Pulmonary artery endothelial cell (primary cell): ENCODE data around the gene FNIP1. TPM values are rescaled to one million over a fixed set of nuclear protein-coding genes. Genes with fewer than 3 reads are reported as not detected.
"Not testable (repeated sequence)": the region's sequence is repeated elsewhere in the genome, so short reads cannot be mapped to it uniquely, and the experiment has no call there.

Experiments
- DNase-seq: peaks from one replicate; pipeline ENCODE4 v3.0.0-alpha.2; 2011; ENCODE audit warnings: low read depth, low spot score
- total RNA-seq: library from RNA; depleted of rRNA; stranded (reverse); fragments of >200 nt; gene quantifications from 2 replicates; pipeline ENCODE4 v1.2.3, GENCODE V29; 2014

FNIP1 gene
- total RNA-seq, 1 donor from 2014 or later: 27.0 TPM

GRCh38 chr5:131639148-131639547, 157.7 kb downstream of the FNIP1 start:
- DNase-seq: no peak

- DNase-seq: no peak
Measured at GRCh38 chr5:131637694-131638093, 159.1 kb downstream of the FNIP1 start.

DNA sequence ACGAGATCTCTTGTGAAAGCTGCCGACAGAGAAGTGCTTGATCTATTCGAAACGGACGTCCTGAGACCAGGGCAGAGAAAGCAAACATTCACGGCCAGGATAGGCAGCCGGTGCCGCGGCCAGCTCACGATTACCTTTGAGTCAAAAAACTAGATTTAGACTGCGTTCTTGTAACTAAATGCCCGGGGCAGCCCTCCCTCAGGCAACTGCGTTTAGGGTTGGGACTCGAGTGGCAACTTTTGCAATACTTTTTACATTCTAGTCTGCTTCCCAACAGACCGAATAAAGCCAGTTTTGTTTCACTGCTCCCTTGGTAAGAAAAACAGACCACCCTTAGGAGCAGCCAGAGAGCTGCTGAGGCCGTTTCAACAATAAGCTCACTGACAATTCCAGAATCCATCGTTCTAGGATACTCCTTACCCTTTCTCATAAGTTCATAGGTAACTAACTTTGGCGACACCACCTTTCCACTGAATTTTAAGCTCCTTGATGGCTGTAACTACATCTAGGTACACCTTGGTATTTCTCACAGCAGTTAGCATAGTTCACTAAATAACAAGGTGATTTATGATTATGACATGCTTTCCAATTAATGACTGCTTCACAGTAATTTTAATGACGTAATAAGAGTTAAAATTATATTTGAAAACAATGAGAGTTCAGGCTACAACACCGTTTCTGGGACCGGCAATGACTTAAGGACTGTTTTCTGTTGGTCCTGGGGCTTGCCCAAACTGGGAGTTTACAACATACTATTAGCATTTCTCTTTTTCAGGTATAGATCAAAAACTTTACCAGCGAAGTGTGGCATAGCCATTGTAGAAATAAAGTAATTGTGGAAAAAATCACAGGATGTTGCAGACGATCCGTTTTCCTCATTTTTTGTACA, 160.9 kb downstream of the FNIP1 start:
- no peak for DNase-seq

DNA sequence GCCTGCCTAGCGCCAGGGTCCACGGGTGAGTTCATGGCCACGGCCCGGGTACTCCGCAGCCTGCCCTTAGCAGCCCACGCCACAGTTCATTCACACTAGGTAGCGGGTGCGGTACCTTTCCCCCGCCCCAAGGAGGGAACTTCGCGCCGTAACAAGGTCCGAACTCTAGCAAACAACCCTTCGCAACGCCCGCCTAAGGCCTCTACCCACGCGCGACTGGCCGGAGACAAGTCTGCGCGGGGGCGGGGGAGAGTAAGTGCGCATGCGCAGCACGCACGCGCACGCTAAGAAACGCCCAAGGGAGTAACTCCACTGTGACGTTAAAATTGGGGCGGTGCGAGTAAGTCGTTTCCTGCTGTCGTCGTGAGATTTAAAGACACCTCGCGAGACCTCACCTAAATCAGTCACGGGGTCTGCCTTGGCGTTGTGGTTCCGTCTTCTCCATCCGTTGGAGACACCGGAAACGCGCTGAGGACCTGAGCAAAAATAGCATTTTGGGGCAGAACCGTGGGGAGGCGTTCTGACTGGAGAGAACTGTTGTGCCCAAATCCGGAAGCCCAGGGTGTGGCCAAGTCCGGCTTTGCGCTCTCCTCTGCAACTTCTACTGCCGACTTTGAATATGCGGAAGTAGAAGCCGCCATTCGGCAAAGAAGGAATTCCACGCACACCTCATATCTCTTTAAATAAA, 161.7 kb downstream of the FNIP1 start, which contains the start of gene RAPGEF6:
RAPGEF6 (minus strand) TSS at position 234 of the 688 bp plus-strand sequence; CDS start at position 35, 199 bp downstream.
- DNase-seq: peak; percentile 99

DNA sequence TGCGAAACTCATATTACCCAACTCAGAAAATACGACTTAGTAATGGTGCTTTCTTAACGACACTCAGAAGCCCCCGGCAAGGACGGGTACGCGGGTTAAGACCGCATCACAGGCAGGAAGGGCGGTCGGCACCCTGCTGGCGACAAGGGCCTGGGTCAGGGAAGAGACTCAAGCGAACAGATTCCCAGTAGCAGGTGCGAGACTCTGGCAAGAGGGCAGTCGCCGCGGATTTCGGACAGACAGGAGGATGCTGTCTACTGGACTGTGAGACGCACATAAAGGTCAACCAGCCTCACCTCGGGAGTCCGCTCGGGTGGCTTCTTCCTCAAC, 162.2 kb downstream of the FNIP1 start:
- DNase-seq: no peak

- DNase-seq: no peak
Measured at GRCh38 chr5:131634238-131634637, 162.6 kb downstream of the FNIP1 start.

- DNase-seq: no peak
Measured at GRCh38 chr5:131633830-131634229, 163.0 kb downstream of the FNIP1 start.

GRCh38 chr5:131630963-131631350, 165.9 kb downstream of the FNIP1 start:
- no peak for DNase-seq

GRCh38 chr5:131630208-131630962, 166.4 kb downstream of the FNIP1 start:
- no peak for DNase-seq

- no peak for DNase-seq
Measured at GRCh38 chr5:131628990-131629389, 167.8 kb downstream of the FNIP1 start.

DNA sequence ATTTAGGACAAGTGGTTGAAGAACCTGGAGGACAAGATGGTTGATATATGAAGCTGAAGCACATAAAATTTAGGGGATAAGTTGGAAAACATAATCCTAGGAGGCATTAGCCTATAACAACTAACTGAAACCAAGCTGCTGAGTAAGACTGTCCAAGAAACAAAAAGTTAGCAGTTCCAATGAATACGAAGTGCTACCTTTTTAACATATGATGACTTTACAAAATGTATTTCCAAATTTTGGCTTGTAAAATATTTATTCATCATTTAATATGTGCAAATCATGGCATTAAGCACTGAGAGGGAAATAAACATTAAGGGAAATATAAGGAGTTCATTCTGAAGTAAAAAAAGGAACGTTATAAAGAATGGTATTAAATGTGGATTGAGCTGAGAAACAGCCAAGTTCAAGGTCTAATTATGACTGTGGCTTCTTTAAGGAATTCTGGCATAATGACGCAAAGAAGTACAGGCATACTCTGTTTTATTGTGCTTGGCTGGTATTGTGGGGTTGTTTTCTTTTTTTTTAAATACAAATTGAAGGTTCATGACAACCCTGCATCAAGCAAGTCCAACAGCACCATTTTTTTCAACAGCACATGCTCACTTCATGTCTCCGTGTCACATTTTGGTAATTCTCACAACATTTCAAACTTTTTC, 169.5 kb downstream of the FNIP1 start:
- DNase-seq: no peak

DNA sequence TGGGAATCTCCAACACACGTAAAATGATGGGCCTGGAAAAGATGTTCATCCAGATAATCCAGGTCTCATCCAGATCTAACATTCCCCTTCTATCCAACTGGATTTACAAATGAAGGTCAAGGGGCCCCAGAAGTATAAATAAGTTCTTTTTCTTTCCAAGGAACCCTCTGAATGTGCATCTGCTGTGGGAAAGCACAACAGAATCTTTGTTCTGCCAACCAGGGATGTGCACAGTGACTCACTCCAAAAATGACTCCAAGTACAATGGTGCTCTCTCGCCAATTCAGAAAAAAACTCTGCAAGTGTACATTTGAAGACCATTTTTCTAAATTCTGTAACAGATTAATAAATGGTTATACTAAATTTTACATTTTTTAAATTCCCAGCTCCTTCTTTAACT, 174.2 kb downstream of the FNIP1 start:
- DNase-seq: no peak

DNA sequence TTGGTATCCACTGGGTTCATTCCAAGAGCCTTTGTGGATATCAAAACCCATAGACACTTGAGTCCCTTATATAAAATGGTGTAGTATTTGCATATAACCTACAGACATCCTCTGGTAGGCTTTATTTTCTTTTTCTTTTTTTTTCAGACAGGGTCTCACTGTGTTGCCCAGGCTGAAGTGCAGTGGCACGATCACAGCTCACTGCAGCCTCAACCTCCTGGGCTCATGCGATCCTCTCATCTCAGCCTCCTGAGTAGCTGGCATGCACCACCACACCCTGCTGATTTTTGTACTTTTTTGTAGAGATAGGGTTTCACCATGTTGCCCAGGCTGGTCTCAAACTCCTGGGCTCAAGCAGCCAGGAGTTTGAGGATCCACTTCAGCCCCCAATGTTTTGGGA, 175.7 kb downstream of the FNIP1 start:
- not testable (repeated sequence) for DNase-seq

DNA sequence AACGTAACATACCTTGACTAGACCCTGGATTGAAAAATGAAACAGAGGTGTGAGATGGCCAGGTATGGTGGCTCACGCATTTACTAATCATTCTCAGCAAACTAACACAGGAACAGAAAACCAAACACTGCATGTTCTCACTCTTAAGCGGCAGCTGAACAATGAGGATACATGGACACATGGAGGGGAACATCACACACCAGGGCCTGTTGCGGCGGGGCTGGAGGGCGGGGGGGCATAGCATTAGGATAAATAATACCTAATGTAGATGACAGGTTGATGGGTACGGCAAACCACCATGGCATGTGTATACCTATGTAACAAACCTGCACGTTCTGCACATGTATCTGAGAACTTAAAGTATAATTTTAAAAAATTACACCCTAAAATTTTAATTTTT, 177.7 kb downstream of the FNIP1 start:
- no peak for DNase-seq

GRCh38 chr5:131617140-131617822, 179.5 kb downstream of the FNIP1 start:
- DNase-seq: no peak

GRCh38 chr5:131615957-131616356, 180.9 kb downstream of the FNIP1 start:
- no peak for DNase-seq

DNA sequence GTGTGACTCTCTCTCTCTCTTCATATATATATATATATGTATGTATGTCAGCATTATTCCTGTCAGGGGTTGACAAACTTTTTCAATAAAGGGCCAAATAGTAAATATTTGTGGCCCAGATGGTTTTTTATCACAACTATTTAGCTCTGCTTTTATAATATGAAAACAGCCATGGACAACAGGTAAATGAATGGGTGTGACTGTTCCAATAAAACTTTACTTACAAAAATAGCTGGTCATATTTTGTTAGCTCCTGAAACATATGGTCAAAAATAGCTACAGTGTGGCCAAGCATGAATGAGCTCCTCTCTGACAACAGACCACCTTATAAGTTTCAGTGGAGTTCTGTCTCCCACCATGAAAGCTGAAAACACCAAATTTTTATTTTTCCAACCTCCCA, 183.4 kb downstream of the FNIP1 start:
- DNase-seq: no peak

DNA sequence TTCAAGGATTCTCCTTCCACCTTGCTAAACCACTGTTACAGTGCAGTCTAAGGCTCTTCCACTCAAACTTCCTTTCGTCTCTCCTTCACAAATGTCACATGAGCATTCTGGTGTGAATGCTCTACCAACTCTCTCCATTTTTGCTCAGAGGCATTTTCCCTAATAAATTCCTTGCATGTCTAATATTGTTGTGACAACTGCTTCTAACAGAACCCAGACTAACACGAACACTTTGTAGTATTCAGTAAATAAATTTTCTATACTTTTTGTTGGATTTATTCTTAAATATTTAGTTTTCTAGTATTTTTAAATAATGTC, 185.8 kb downstream of the FNIP1 start:
- no peak for DNase-seq

DNA sequence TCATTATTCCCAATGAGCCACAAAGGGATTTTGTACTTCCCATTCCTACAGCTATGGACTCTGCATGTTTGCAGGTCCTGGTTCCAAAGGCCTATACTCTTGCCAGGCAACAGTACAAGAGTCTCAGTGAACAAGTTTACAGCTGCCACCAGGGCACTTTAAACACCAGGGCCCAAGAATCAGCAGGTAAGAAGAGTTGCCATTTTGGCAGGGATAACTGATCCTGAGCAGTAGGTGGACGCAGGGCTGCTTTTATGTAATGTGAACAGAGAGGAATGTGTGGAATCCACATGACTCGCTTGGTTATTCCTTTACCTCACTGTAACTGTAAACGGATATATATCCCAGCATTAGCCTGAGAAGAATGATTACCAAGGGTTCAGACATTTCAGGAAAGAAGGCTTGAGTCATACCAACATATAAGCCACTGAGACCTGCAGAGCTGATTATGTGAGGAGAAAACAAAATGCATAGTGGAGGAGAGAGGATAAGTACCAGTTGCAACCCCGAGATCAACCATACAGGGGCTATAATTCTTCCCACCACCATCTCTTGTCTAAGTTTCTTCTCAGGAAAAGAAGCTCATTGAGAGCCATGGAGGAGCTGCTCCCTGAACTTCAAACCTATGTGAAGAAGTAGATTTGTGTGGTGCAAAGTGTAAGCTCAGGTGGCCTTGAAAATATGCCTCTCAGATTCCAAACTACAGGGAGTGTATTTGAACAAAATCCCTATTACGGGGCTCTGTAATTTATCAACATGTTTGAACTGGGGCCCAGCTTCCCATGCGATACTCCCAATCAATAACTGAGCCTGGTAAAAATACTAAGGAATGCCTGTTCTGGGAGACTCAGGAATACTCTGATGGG, 186.4 kb downstream of the FNIP1 start:
- DNase-seq: peak; percentile 53

DNA sequence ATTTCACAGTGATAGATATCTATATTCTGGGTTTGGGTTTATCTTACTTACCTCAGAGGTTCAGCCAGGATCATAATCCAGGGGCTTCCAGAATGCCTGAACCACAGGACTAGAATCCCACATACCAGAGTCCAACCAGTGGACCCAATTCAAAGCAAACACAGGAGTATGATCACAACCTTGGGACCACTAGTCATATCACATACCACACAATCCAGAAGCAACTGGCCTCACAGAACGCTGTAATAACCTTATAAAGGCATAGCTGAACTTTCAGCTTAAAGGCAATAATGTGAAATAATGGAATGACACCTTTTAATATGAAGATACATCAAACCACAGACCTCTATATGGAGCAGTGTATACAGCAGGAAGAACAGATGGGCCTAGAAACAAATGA, 187.0 kb downstream of the FNIP1 start:
- DNase-seq: no peak
